Right atrium auricular region (tissue), 2 donors: ENCODE measurements around the gene GBX1. TPM values are rescaled to one million over a fixed set of nuclear protein-coding genes. Genes with fewer than 3 reads are reported as not detected.

ENCODE experiments used
- DNase-seq: peaks from one replicate; pipeline ENCODE4 v3.0.0-alpha.2; 2019; ENCODE audit warnings: low spot score
- H3K27ac ChIP-seq, 2 donors: fragments of 200-600 bp; sonication (generic); 1 replicate in 1 of 2; 2 replicates in 1 of 2; pipeline ENCODE4 v1.5.1; 2016 to 2019
- H3K27me3 ChIP-seq, 2 donors: fragments of 200-600 bp; sonication (generic); one replicate each; pipeline versions ENCODE4 v1.5.1 to v1.6.0; 2017 to 2019
- H3K36me3 ChIP-seq: fragments of 200-600 bp; sonication (generic); one replicate; pipeline ENCODE4 v1.5.1; 2016
- H3K4me1 ChIP-seq, 2 donors: fragments of 200-600 bp; sonication (generic); one replicate each; pipeline versions ENCODE4 v1.5.1 to v1.6.0; 2017 to 2019
- H3K4me3 ChIP-seq, 2 donors: fragments of 200-600 bp; sonication (generic); 1 replicate in 1 of 2; 2 replicates in 1 of 2; pipeline ENCODE4 v1.5.1; 2017 to 2019; ENCODE audit warnings: mild to moderate bottlenecking in 1 of 2, moderate library complexity in 1 of 2
- H3K9me3 ChIP-seq, 2 donors: fragments of 200-600 bp; sonication (generic); one replicate each; pipeline ENCODE4 v1.5.1; 2019
- total RNA-seq, 2 donors: library from RNA; depleted of rRNA; stranded (reverse); fragments of >200 nt; gene quantifications; one replicate each; pipeline ENCODE4 v1.1.0, GENCODE V29; 2016
- TF ChIP-seq, protein P1 (sequence below), 2 donors: fragments of 200-600 bp; sonication (generic); IDR thresholded peaks; one replicate each; pipeline ENCODE4 v1.5.1; 2019; ENCODE audit warnings: antibody characterized with exemption in 2 of 2

The GBX1 gene
- total RNA-seq, 2 donors from 2014 or later = not detected

DNA sequence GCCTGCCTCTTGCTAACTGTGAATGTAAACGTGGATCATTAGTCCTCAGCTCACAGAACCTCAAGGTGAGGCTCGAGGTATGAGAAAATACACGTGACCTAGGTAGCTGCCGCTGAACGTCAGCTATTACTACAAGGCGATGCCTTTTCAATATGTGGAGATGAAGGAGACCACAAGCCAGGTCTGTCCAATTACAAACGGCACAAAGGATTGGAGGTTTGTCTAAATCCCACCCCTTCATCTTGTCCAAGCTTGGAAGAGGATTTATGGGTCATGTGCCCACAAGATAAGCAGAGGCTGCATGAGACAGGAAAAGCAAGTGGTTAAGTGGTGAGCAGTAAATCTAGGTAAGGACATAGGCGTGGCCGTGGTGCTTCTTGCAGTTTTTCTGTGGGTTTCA lies 39.4 kb upstream of the GBX1 start:
- H3K4me3 ChIP-seq = no peak overlapping the region
- no peak overlapping the region for H3K27ac ChIP-seq
- no peaks in the 10 kb centered on the region for H3K27me3 ChIP-seq
- H3K4me1 ChIP-seq = no peaks in the 10 kb centered on the region
- no peak for DNase-seq
- H3K9me3 ChIP-seq = no peaks in the 10 kb centered on the region
- TF ChIP-seq, protein P1, sequence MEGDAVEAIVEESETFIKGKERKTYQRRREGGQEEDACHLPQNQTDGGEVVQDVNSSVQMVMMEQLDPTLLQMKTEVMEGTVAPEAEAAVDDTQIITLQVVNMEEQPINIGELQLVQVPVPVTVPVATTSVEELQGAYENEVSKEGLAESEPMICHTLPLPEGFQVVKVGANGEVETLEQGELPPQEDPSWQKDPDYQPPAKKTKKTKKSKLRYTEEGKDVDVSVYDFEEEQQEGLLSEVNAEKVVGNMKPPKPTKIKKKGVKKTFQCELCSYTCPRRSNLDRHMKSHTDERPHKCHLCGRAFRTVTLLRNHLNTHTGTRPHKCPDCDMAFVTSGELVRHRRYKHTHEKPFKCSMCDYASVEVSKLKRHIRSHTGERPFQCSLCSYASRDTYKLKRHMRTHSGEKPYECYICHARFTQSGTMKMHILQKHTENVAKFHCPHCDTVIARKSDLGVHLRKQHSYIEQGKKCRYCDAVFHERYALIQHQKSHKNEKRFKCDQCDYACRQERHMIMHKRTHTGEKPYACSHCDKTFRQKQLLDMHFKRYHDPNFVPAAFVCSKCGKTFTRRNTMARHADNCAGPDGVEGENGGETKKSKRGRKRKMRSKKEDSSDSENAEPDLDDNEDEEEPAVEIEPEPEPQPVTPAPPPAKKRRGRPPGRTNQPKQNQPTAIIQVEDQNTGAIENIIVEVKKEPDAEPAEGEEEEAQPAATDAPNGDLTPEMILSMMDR (IDR thresholded peaks at IDR 0.05) = no peak
- H3K36me3 ChIP-seq = no peaks in the 10 kb centered on the region

DNA sequence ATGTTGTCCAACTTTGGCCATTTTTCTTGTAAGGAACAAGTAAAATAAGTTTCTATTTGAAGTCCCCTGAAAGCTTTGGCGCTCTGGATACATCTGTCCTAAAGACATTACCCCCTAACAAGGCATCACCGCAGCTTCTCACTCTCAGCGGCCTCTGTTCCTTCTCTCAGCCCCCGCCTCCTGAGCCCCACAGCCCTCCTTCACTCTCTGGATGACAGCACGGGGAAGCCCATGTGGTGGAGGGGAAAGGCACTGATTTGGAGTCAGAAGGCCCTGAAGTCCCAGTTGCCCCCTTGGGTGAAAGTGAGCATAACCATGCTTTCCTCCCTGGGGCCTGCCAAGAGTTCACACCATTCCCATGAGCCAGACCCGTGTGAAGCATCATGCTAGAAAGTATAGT lies 38.2 kb upstream of the GBX1 start:
- H3K9me3 ChIP-seq = no peaks in the 10 kb centered on the region
- no peak for DNase-seq
- no peaks in the 10 kb centered on the region for H3K36me3 ChIP-seq
- H3K4me3 ChIP-seq = no peak overlapping the region
- no peak overlapping the region for H3K27ac ChIP-seq
- TF ChIP-seq, protein P1 (IDR thresholded peaks at IDR 0.05) = no peak
- H3K4me1 ChIP-seq = no peaks in the 10 kb centered on the region
- no peaks in the 10 kb centered on the region for H3K27me3 ChIP-seq

- TF ChIP-seq, protein P1 (IDR thresholded peaks at IDR 0.05) = no peak
- H3K4me1 ChIP-seq = peaks cover 0 to 2% of the 10 kb centered on the region in 2 donors
- no peaks in the 10 kb centered on the region for H3K9me3 ChIP-seq
- DNase-seq = no peak
- H3K4me3 ChIP-seq = no peak overlapping the region
- no peaks in the 10 kb centered on the region for H3K27me3 ChIP-seq
- H3K36me3 ChIP-seq = no peaks in the 10 kb centered on the region
- no peak overlapping the region for H3K27ac ChIP-seq
Observed at GRCh38 chr7:151204383-151205032, 37.0 kb upstream of the GBX1 start.

GRCh38 chr7:151202836-151203235 lies 35.3 kb upstream of the GBX1 start:
- Histone ChIP-seq H3K27ac (no peak overlapping the region), H3K4me1 (peaks cover 0 to 3% of the 10 kb centered on the region in 2 donors), H3K9me3 (no peaks in the 10 kb centered on the region), H3K4me3 (no peak overlapping the region), H3K36me3 (no peaks in the 10 kb centered on the region), H3K27me3 (no peaks in the 10 kb centered on the region)
- TF ChIP-seq, protein P1 (IDR thresholded peaks at IDR 0.05) = no peak
- no peak for DNase-seq

DNA sequence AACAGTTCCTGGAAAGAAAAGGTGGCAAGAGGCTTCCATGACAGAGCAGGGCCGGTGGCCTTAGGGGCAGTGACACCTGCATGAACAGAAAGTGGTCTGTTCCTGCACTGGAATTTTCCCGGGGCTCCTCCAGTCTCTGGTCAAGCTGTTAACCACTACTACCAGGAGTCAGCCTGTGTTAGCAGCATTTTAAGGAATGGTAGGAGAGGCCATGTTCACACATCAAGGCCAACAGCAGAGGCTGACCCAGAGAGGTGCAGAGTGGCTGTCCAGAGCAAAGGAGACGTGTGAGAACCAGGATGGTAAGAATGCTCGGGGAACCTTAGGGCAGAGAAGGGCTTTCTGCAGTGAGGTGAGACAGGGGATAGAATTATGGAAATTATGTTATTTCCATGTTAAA lies 34.3 kb upstream of the GBX1 start:
- Histone ChIP-seq H3K36me3 (no peaks in the 10 kb centered on the region), H3K9me3 (no peaks in the 10 kb centered on the region), H3K4me1 (peaks cover 0 to 3% of the 10 kb centered on the region in 2 donors), H3K27ac (no peak overlapping the region), H3K27me3 (no peaks in the 10 kb centered on the region), H3K4me3 (no peak overlapping the region)
- TF ChIP-seq, protein P1 (IDR thresholded peaks at IDR 0.05) = no peak
- no peak for DNase-seq

GRCh38 chr7:151201344-151201743 lies 33.9 kb upstream of the GBX1 start:
- Histone ChIP-seq H3K27ac (no peak overlapping the region), H3K36me3 (no peaks in the 10 kb centered on the region), H3K4me3 (no peak overlapping the region), H3K9me3 (no peaks in the 10 kb centered on the region), H3K27me3 (no peaks in the 10 kb centered on the region), H3K4me1 (peaks cover 0 to 3% of the 10 kb centered on the region in 2 donors)
- TF ChIP-seq, protein P1 (IDR thresholded peaks at IDR 0.05) = no peak
- no peak for DNase-seq
